22Rv1 (cell line): Measurements from ENCODE around the gene TMEM50B.
"Not testable (repeated sequence)": the region's sequence is repeated elsewhere in the genome, so short reads cannot be mapped to it uniquely, and the experiment has no call there.

ENCODE experiments used
- H3K27ac ChIP-seq: fragments of 450-650 bp; 2 replicates; pipeline ENCODE4 v1.5.1; 2017
- CTCF ChIP-seq: fragments of 450-650 bp; IDR thresholded peaks from 2 replicates; pipeline ENCODE4 v1.5.1; 2017; ENCODE audit warnings: mild to moderate bottlenecking
- ZFX ChIP-seq: fragments of 450-650 bp; IDR thresholded peaks from 2 replicates; pipeline ENCODE4 v1.6.1; 2017; ENCODE audit warnings: antibody characterized with exemption, borderline replicate concordance

The TMEM50B gene

DNA sequence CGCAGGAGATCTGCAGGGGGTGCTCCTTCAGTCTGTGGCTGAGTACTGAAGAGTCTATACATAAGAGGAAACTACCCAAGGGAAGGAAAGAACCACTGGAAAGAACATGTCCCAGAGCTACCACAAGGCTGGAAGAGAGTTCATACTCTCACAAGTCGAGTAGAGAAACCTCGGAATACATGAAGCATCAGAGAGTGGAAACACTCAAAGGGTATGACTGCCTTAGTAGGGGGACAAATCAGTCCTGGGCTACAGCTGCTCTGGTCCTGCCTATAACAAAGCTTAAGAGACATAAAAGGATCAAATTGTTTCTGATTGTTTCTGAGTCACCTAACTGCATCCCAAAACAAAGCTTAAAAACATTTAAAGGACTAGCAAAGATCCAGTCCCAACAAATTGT is 27.4 kb downstream of the TMEM50B start:
- no peak overlapping the region for H3K27ac ChIP-seq

DNA sequence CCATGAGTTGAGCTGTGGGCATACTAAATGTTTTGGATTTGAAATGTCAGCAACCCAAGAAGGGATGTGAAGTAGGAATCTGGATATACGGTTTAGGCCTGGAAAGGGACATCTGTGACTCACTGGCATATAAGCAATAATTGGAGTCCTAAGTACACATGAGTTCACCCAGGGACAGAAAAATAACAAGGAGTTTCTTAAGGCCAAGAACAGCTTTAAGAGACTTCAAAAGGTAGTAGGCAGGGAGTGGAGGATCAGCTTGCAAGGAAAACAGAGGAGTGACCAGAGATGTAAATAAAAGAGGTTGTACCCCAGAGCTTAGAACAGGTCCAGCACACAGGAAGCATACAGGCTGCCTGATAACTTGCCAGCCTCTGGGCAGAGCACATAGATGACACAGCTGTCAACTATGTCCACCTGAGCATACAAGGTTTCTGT is 28.1 kb downstream of the TMEM50B start:
- TF ChIP-seq ZFX (no peak), CTCF (no peak)
- H3K27ac ChIP-seq = no peak overlapping the region

More for the DNA sequence above, 27.4 kb downstream of the TMEM50B start:
- TF ChIP-seq CTCF = no peak
- no peak for TF ChIP-seq ZFX

DNA sequence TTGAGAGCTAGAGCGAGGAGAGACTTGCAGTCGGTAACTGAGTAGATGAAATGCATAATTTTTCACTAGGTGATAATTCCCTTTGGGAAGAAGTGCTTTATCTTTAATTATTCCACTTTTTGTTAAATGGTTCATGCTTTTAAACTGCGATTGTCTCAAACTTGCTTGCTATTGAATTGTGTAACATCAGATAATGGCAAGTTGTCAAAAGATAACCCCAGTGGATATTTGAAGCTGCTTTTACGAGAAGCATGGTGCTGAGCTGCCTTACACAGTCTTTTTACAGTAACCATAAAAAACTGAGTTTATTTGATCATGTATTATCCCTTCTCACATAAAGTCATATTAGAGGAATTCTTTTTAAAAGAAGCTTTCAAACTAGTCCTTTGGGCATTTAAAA is 30.2 kb downstream of the TMEM50B start:
- TF ChIP-seq CTCF (no peak), ZFX (no peak)
- no peak overlapping the region for H3K27ac ChIP-seq

DNA sequence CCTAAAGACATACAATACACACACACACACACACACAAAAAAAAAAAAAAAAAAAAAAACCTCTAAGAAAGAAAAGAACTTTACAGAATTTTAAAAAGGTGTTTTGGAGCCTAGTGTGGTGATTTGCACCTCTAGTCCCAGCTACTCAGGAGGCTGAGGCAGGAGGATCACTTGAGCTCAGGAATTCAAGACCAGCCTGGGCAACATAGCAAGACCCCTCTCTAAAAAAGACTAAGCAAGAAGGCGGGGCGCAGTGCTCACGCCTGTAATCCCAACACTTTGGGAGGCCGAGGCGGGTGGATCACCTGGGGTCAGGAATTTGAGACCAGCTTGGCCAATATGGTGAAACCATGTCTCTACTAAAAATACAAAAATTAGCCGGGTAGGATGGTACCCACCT is 33.2 kb downstream of the TMEM50B start:
- not testable (repeated sequence) for H3K27ac ChIP-seq

DNA sequence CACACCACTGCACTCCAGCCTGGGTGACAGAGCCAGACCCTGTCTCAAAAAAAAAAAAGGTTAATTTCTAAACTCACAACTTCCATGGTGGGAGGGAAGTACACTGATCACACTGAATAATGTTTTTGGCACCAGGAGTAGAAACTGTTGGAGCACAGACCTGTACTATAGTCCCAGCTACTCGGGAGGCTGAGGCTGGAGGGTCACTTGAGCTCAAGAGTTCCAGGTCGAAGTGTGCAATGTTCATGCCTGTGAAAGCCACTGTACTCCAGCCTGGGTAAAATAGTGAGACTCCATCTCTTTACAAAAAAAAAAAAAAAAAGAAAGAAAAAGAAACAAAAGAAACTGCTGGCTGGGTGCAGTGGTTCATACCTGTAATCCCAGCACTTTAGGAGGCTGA is 35.3 kb downstream of the TMEM50B start:
- no peak overlapping the region for H3K27ac ChIP-seq
- TF ChIP-seq ZFX (no peak), CTCF (no peak)

DNA sequence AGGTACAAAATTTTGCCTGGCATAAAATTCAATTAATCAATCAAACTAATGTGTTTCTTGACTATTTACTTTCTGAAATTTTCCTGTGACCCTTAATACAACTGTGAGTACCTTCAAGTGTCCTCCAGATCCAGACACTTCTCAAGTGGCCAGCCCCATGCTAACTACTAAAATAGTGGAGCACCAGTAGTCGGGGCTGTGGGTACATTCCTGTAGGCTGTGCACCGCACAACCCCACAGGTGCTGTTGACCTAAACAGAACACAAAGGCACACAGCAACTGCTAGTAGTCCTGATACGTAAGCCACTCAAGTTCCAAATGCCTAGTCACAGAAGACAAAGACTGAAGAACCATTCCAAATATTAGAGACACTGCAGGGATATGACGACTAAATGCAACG is 36.6 kb downstream of the TMEM50B start:
- no peak for TF ChIP-seq ZFX
- TF ChIP-seq CTCF = no peak
- H3K27ac ChIP-seq = no peak overlapping the region

GRCh38 chr21:33441489-33442477 is 38.0 kb downstream of the TMEM50B start:
- peak overlapping the region; percentile 34 for H3K27ac ChIP-seq
- no peak for TF ChIP-seq CTCF
- TF ChIP-seq ZFX = no peak

- no peak for TF ChIP-seq ZFX
- no peak for TF ChIP-seq CTCF
- H3K27ac ChIP-seq = no peak overlapping the region
Observed at GRCh38 chr21:33437140-33437539, 42.6 kb downstream of the TMEM50B start.
